ENCODE results near the gene NME1. TPM values are rescaled to one million over a fixed set of nuclear protein-coding genes. Genes with fewer than 3 reads are reported as not detected.

The NME1 gene
- total RNA-seq, 4 donors from 2014 or later, result 28.5 to 50.9 (median 38.5) TPM

- Histone ChIP-seq H3K27ac (peak overlapping the region; percentile 99 to 100 (median 99)), H3K4me1 (peaks cover 49 to 56% of the 10 kb centered on the region in 2 donors), H3K4me3 (replicated peaks in 1 of 3) (peak overlapping the region in 2 of 3 donors; percentile 94 to 98), H3K27me3 (no peaks in the 10 kb centered on the region), H3K9me3 (no peaks in the 10 kb centered on the region), H3K36me3 (no peaks in the 10 kb centered on the region)
- TF ChIP-seq, protein P1, sequence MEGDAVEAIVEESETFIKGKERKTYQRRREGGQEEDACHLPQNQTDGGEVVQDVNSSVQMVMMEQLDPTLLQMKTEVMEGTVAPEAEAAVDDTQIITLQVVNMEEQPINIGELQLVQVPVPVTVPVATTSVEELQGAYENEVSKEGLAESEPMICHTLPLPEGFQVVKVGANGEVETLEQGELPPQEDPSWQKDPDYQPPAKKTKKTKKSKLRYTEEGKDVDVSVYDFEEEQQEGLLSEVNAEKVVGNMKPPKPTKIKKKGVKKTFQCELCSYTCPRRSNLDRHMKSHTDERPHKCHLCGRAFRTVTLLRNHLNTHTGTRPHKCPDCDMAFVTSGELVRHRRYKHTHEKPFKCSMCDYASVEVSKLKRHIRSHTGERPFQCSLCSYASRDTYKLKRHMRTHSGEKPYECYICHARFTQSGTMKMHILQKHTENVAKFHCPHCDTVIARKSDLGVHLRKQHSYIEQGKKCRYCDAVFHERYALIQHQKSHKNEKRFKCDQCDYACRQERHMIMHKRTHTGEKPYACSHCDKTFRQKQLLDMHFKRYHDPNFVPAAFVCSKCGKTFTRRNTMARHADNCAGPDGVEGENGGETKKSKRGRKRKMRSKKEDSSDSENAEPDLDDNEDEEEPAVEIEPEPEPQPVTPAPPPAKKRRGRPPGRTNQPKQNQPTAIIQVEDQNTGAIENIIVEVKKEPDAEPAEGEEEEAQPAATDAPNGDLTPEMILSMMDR (IDR thresholded peaks at IDR 0.05), result peak in 1 of 6 experiments; percentile 3
- TF ChIP-seq POLR2A (IDR thresholded peaks at IDR 0.05), result no peak
- DNase-seq, result peak; percentile 70 to 72
- WGBS, 2 donors, result 25 to 29% methylated on average over 14 of the region's 14 CpGs
- intact Hi-C loops (cut with DNase I), result no loop called here
Measured at GRCh38 chr17:51118330-51119195, 34.8 kb upstream of the NME1 start.

DNA sequence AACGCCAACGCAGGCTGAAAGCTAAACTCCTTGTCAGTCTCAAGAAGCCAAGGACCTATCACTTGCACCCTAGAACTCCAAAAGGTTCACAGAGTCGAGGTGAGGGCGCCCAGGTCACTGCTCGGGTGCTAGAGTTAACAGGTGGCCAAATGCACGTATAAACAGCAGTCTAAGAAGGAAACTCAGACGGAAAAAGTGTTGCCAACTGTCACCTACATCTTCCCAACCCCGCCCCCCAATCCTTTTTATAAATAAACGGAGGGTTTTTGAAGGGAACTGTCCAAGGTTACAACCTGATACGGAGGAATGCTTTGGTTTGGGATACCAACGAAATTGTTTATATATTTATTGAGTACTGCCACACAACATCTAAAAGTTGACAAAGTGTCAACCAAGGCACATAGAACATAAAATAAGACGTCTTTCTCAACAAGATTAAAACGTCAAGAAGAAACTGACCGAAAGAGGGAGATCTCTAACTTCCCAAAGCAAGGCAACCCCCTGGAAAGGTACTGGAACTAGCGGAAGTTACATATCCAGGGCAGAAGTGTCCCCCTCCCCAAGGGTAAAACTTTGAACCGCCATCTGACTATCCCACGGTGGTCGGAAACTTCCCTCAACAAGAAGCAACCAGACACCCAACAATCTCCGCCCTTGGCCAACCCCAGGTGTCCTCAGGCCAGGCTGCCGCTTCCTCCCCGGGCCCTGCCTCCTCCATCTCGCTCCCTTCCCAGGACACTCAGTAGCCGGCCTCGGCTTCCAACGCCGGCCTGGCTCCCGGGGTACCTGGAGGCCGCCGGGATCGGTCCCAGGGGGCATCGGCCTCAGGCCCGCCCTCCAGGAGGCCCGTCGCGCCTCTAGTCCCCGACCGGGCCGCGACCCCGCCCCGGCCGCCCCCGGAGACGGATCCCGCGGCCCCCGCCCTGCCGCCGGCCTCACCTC lies 33.7 kb upstream of the NME1 start:
- peak overlapping the region; percentile 99 to 100 (median 99) for H3K27ac ChIP-seq
- intact Hi-C loops (cut with DNase I), result no loop called here
- H3K4me1 ChIP-seq, result peaks cover 43 to 45% of the 10 kb centered on the region in 2 donors
- peak overlapping the region; percentile 94 to 99 (median 98) for H3K4me3 ChIP-seq (replicated peaks in 1 of 3)
- H3K9me3 ChIP-seq, result no peaks in the 10 kb centered on the region
- no peaks in the 10 kb centered on the region for H3K36me3 ChIP-seq
- no peaks in the 10 kb centered on the region for H3K27me3 ChIP-seq
- TF ChIP-seq, protein P1 (IDR thresholded peaks at IDR 0.05), result peak in 3 of 6 experiments; percentile 18 to 47 (median 28)
- peak in 1 of 2 donors; percentile 37 for TF ChIP-seq POLR2A (IDR thresholded peaks at IDR 0.05)
- peak; percentile 41 for DNase-seq
- WGBS, 2 donors, result 1 to 4% methylated on average over 19 to 22 of the region's 49 CpGs

DNA sequence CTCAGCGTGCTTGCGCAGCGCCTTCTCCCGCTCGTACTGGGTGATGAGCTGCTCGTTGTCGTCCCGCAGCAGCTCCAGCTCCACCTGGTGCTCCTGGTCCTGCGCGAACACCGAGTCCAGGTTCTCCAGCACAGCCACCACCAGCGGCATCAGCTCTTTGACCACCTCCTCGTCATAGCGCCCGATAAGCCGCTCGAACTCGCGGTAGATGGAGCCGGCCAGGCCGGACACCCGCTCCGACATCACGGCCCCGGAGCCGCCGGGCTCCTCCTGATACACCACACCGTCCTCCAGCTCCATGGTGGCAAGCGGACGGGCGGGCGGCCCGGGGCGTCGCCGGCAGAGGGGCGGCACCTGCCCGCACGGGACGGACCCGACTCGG lies 33.0 kb upstream of the NME1 start:
- peak; percentile 53 to 58 for DNase-seq
- peaks cover 38 to 39% of the 10 kb centered on the region in 2 donors for H3K4me1 ChIP-seq
- 0% methylated on average over 14 of the region's 42 CpGs; no CpG with 5 or more reads in 1 of the 2 donors for whole genome bisulfite sequencing, 2 donors
- H3K4me3 ChIP-seq (replicated peaks in 1 of 3), result peak overlapping the region; percentile 94 to 99 (median 98)
- no peaks in the 10 kb centered on the region for H3K36me3 ChIP-seq
- H3K27ac ChIP-seq, result peak overlapping the region; percentile 99 to 100 (median 99)
- no peaks in the 10 kb centered on the region for H3K9me3 ChIP-seq
- H3K27me3 ChIP-seq, result no peaks in the 10 kb centered on the region
- intact Hi-C loops (cut with DNase I), result no loop called here
- TF ChIP-seq, protein P1 (IDR thresholded peaks at IDR 0.05), result no peak

DNA sequence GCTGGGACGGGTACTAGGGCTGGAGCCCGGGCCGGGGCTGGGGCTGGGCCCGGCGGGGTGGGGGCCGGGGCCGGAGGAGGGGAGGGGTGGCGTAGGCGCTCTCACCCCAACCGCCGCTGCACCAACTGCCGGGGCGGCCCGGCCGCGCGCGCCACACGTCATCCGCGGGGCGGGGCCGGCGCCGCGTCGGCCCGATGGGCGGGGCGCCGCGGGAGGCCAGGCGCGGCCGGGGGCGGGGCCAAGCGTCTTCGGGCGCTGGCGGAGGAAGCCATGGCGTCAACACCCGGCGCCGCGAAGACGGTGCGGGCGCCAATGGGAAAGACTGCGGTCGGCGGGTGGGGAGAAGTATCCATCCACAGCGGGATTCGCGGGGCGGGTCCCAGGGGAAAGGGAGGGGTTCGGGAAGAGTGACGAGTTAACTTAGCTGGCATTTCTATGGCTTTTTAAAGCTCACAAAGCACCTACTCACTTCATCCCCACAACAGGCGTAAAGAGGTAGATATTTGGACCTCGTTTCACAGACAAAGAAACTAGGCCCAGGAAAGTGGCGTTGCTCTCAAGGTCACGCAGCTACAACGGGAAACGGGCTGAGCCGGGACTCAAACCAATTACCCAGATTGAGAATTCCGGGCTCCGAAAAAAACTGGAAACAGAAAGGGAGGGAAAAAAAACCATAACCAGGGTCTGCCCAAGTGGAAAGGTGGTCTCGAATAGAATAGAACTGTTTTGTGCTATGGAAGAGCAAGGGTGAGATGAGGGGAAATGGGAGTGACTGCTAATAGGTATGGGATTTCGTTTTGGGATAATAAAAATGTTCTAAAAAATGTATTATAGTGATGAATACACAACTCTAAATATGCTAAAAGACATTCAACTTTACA lies 32.4 kb upstream of the NME1 start, which contains the start of gene SPAG9:
Gene SPAG9, minus strand, starts transcription at position 130 of the 881 bp plus-strand sequence. CDS start 212 bp downstream, outside the sequence.
- 2% methylated on average over 21 to 26 of the region's 68 CpGs for WGBS, 2 donors
- peaks cover 35 to 37% of the 10 kb centered on the region in 2 donors for H3K4me1 ChIP-seq
- intact Hi-C loops (cut with DNase I), result no loop called here
- no peaks in the 10 kb centered on the region for H3K27me3 ChIP-seq
- no peaks in the 10 kb centered on the region for H3K9me3 ChIP-seq
- TF ChIP-seq, protein P1 (IDR thresholded peaks at IDR 0.05), result no peak
- TF ChIP-seq POLR2A (IDR thresholded peaks at IDR 0.05), result peak; percentile 23 to 93
- H3K36me3 ChIP-seq, result no peaks in the 10 kb centered on the region
- H3K27ac ChIP-seq, result peak within 1 kb of the TSS; percentile 99 to 100 (median 99)
- H3K4me3 ChIP-seq (replicated peaks in 1 of 3), result peak within 1 kb of the TSS; percentile 94 to 99 (median 98)
- DNase-seq, result peak; percentile 95
